HG03280 (cell line): Measurements from ENCODE around the gene IQCK.

Experiments
- ATAC-seq: cut with Tn5 transposase; IDR thresholded peaks from one replicate; pipeline ENCODE4 v1.9.1; 2021; ENCODE audit warnings: mild to moderate bottlenecking, moderate library complexity; ENCODE audit not compliant: unreplicated experiment

Gene IQCK

GRCh38 chr16:19907161-19907992 is 189.3 kb downstream of the IQCK start:
- ATAC-seq: peak; percentile 50
